Measurements from ENCODE around the gene BRD3. TPM values are rescaled to one million over a fixed set of nuclear protein-coding genes. Genes with fewer than 3 reads are reported as not detected.

BRD3 gene
- total RNA-seq, 1 experiment from 2014 or later = 25.6 TPM

- ChIA-PET CTCF (interaction anchor here (0.7 to 0.8 kb wide), 2 partner anchors 39 to 66 kb away, joined by 4 read pairs; no protein-coding TSS in a partner anchor), POLR2A (no interaction called here)
- DNase-seq (ENCODE audit: unreplicated experiment) = no peak
- Mint-ChIP-seq H3K4me1 (ENCODE audit: insufficient read depth, unreplicated experiment) (no peaks in the 10 kb centered on the region), H3K9me3 (ENCODE audit: unreplicated experiment) (no peaks in the 10 kb centered on the region), H3K27ac (ENCODE audit: low read depth, unreplicated experiment) (no peak overlapping the region), H3K27me3 (ENCODE audit: insufficient read depth, unreplicated experiment) (no peaks in the 10 kb centered on the region), H3K4me3 (ENCODE audit: unreplicated experiment) (no peak overlapping the region), H3K36me3 (ENCODE audit: insufficient read depth, unreplicated experiment) (peaks cover 67% of the 10 kb centered on the region)
- TF ChIP-seq CTCF (IDR thresholded peaks at IDR 0.05; ENCODE audit: unreplicated experiment) = no peak
- intact Hi-C loops (cut with micrococcal nuclease) = no loop called here
- no TSS peak for BruUV-seq (replicated peaks)
These were observed 35.2 kb downstream of the BRD3 start for GRCh38 chr9:134032456-134033222.

GRCh38 chr9:134031783-134032182 lies 36.0 kb downstream of the BRD3 start:
- POLR2A ChIA-PET = no interaction called here
- no peak for DNase-seq (ENCODE audit: unreplicated experiment)
- TSS peak; percentile 23 for BruUV-seq (replicated peaks)
- Mint-ChIP-seq H3K9me3 (ENCODE audit: unreplicated experiment) (no peaks in the 10 kb centered on the region), H3K4me1 (ENCODE audit: insufficient read depth, unreplicated experiment) (no peaks in the 10 kb centered on the region), H3K27me3 (ENCODE audit: insufficient read depth, unreplicated experiment) (no peaks in the 10 kb centered on the region), H3K4me3 (ENCODE audit: unreplicated experiment) (no peak overlapping the region), H3K36me3 (ENCODE audit: insufficient read depth, unreplicated experiment) (peaks cover 61% of the 10 kb centered on the region), H3K27ac (ENCODE audit: low read depth, unreplicated experiment) (no peak overlapping the region)
- intact Hi-C loops (cut with micrococcal nuclease) = no loop called here
- no peak for TF ChIP-seq CTCF (IDR thresholded peaks at IDR 0.05; ENCODE audit: unreplicated experiment)
- CTCF ChIA-PET = no interaction called here

DNA sequence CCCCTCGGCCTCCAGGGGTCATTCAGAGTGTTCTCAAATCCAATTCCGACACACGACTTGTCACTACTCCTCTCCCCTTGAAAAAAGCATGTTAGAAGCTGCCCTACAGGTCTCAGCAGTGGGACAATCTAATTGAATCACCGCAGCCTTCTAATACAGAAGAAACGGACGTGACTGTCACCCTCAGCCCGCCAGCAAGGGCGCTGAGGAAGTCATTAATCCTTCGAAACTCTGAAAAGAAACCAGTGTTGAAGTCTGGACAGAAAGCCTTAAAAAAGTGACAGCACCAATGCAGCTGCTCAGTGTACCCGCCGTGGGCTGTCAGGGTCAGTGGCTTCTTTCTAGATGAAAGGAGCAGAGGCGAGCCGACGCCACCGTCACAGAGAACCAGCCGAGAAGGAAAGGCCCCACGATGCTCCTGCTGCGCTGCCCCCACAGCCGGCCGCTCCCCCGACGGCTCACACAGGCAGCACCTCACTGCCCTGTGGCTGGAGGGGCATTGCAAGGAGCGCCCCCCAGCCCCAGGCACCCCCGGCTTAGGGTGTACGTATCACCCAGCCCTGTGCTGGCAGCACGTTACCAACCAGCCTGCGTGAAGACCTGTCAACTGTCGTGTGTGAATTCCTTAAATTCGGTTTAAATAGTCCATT lies 36.9 kb downstream of the BRD3 start:
- H3K9me3 Mint-ChIP-seq (ENCODE audit: unreplicated experiment) = no peaks in the 10 kb centered on the region
- H3K27ac Mint-ChIP-seq (ENCODE audit: low read depth, unreplicated experiment) = no peak overlapping the region
- H3K4me3 Mint-ChIP-seq (ENCODE audit: unreplicated experiment) = no peak overlapping the region
- POLR2A ChIA-PET = no interaction called here
- peaks cover 60% of the 10 kb centered on the region for H3K36me3 Mint-ChIP-seq (ENCODE audit: insufficient read depth, unreplicated experiment)
- CTCF ChIA-PET = no interaction called here
- H3K4me1 Mint-ChIP-seq (ENCODE audit: insufficient read depth, unreplicated experiment) = no peaks in the 10 kb centered on the region
- no TSS peak for BruUV-seq (replicated peaks)
- intact Hi-C loops (cut with micrococcal nuclease) = no loop called here
- no peak for TF ChIP-seq CTCF (IDR thresholded peaks at IDR 0.05; ENCODE audit: unreplicated experiment)
- no peaks in the 10 kb centered on the region for H3K27me3 Mint-ChIP-seq (ENCODE audit: insufficient read depth, unreplicated experiment)
- no peak for DNase-seq (ENCODE audit: unreplicated experiment)

DNA sequence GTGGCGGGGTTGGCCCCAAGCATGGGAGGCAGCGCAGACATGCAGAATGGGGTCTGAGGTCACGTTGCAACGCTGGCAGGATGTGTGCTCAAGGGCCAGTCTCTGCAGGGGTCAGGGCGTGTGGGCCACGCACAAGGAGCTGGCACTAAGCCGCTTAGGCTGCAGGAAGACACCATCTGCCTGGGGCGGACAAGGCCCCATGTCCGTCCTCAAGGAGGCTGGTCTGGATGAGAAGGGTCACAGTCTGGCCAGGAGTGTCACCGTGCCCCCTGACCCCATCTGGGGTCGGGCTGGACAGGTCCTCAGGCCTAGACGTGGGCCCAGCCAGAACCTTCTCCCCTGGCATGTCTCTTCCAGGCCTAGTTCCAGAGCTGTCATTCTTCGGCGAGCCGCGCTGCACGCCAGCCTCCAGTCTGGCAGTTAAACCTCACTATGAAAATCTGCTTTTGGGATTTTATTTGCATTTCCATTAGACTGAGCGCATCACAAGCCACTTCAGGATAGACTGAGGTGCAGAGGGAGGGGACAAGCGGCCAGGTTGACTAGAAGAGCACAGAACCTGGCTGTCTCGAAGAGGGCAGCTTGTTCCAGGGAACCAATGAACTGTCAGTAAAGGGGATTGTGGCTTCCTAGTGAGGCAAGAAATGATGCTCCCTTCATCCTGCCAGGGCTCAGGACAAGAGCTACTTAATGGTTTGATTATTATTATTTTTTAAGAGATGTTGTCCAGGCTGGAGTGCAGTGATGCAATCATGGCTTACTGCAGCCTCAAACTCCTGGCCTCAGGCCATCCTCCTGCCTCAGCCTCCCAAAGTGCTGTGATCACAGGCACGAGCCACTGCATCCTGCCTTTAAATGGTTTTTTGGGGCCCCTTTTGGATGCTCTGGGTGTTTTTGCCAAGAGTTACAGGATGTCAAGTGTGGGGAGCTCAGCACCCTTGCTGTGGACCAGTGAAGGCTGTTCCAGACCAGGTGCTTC lies 38.3 kb downstream of the BRD3 start:
- no peaks in the 10 kb centered on the region for H3K27me3 Mint-ChIP-seq (ENCODE audit: insufficient read depth, unreplicated experiment)
- POLR2A ChIA-PET = interaction anchor here (1.2 kb wide), 1 partner anchor 36 kb away, joined by 3 read pairs; no protein-coding TSS in a partner anchor

More for the DNA sequence above, 38.3 kb downstream of the BRD3 start:
- H3K4me1 Mint-ChIP-seq (ENCODE audit: insufficient read depth, unreplicated experiment) = no peaks in the 10 kb centered on the region
- H3K27ac Mint-ChIP-seq (ENCODE audit: low read depth, unreplicated experiment) = no peak overlapping the region
- intact Hi-C loops (cut with micrococcal nuclease) = no loop called here
- H3K4me3 Mint-ChIP-seq (ENCODE audit: unreplicated experiment) = no peak overlapping the region
- no peaks in the 10 kb centered on the region for H3K9me3 Mint-ChIP-seq (ENCODE audit: unreplicated experiment)
- DNase-seq (ENCODE audit: unreplicated experiment) = no peak
- CTCF ChIA-PET = no interaction called here
- no peak for TF ChIP-seq CTCF (IDR thresholded peaks at IDR 0.05; ENCODE audit: unreplicated experiment)
- H3K36me3 Mint-ChIP-seq (ENCODE audit: insufficient read depth, unreplicated experiment) = peaks cover 47% of the 10 kb centered on the region
- BruUV-seq (replicated peaks) = no TSS peak
